NT2/D1 (cell line): ENCODE measurements around the gene ATG16L1.

ENCODE experiments used
- YY1 ChIP-seq: IDR thresholded peaks from 2 replicates; pipeline ENCODE4 v1.6.1; 2011; ENCODE audit not compliant: insufficient read length, insufficient read depth
- ZNF274 ChIP-seq: IDR thresholded peaks from 2 replicates; pipeline ENCODE4 v1.6.1; 2011; ENCODE audit warnings: mild to moderate bottlenecking, low read depth, low read length

DNA sequence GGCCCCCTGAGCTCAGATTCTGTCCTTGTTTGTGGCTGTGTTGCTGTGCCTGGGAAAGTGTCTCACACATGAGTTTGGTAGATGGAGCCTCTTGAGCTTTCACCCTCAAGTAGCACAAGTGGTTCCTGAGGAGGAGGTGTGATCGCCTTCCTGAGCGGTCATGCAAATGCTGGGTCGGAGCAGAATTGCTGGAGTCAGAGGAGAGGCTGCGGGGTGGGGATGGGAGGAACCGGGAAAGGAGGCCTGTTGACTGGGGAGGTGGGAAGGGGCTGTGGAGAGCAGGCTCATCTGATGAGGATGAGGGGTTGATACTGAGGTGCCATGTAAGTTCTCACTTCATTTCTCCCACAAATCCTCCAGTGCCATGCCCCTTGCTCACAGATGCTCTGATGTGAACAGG, 48.4 kb upstream of the ATG16L1 start:
- TF ChIP-seq YY1: no peak
- TF ChIP-seq ZNF274: no peak
